PC-3 (cell line): Measurements from ENCODE around the gene KCNQ1. TPM values are rescaled to one million over a fixed set of nuclear protein-coding genes. Genes with fewer than 3 reads are reported as not detected.

Experiments used
- ATAC-seq: fragments of 200-7000 bp; cut with Tn5 transposase; 2 replicates; pipeline ENCODE4 v1.9.1; 2020; ENCODE audit warnings: mild to moderate bottlenecking, moderate library complexity
- BruUV-seq: library from RNA; stranded (reverse); fragments of 400-500 nt; replicated peaks from 2 replicates; lab custom pipeline; 2021; lab: Mats Ljungman, UMichigan
- CTCF ChIA-PET: fragments of 300-600 bp; sonication (Branson Sonifier 250); formaldehyde crosslinking; loops from one replicate; lab custom pipeline; 2022; ENCODE audit warnings: antibody characterized with exemption; lab: Charles Lee
- POLR2A ChIA-PET: fragments of 300-600 bp; sonication (Branson Sonifier 250); formaldehyde crosslinking; loops from one replicate; lab custom pipeline; 2022; ENCODE audit warnings: antibody characterized with exemption; ENCODE audit not compliant: unreplicated experiment; lab: Charles Lee
- DNase-seq: peaks from one replicate; pipeline ENCODE4 v3.0.0-alpha.2; 2015
- H2AFZ ChIP-seq: fragments of 300-600 bp; sonication (generic); 2 replicates; pipeline ENCODE4 v1.6.0; 2016; ENCODE audit warnings: antibody characterized with exemption, low read length
- H3F3A ChIP-seq: fragments of 300-600 bp; sonication (generic); one replicate; pipeline ENCODE4 v1.6.0; 2017; ENCODE audit warnings: antibody characterized with exemption, low read length, control low read depth, mild to moderate bottlenecking; ENCODE audit not compliant: unreplicated experiment
- H3K27ac ChIP-seq: fragments of 300-600 bp; sonication (generic); 2 replicates; pipeline ENCODE4 v1.5.1; 2016; ENCODE audit warnings: mild to moderate bottlenecking, low read length
- H3K27me3 ChIP-seq: fragments of 300-600 bp; sonication (generic); 2 replicates; pipeline ENCODE4 v1.6.1; 2016; ENCODE audit warnings: low read length, mixed read lengths
- H3K36me3 ChIP-seq: fragments of 300-600 bp; sonication (generic); 2 replicates; pipeline ENCODE4 v1.6.1; 2016; ENCODE audit warnings: low read depth, mixed run types, low read length, mixed read lengths
- H3K4me1 ChIP-seq: fragments of 300-600 bp; sonication (generic); 2 replicates; pipeline ENCODE4 v1.5.1; 2016; ENCODE audit warnings: low read length; ENCODE audit not compliant: insufficient read depth
- H3K4me2 ChIP-seq: fragments of 300-600 bp; sonication (generic); 2 replicates; pipeline ENCODE4 v1.6.0; 2016; ENCODE audit warnings: low read length
- H3K4me3 ChIP-seq: fragments of 300-600 bp; sonication (generic); 2 replicates; pipeline ENCODE4 v1.5.1; 2016; ENCODE audit warnings: mild to moderate bottlenecking, low read length, mixed read lengths
- H3K79me2 ChIP-seq: fragments of 300-600 bp; sonication (generic); 2 replicates; pipeline ENCODE4 v1.6.1; 2017; ENCODE audit warnings: low read length, mixed read lengths
- H3K9ac ChIP-seq: fragments of 300-600 bp; sonication (generic); 2 replicates; pipeline ENCODE4 v1.6.0; 2016; ENCODE audit warnings: mild to moderate bottlenecking, low read length
- H3K9me2 ChIP-seq: fragments of 300-600 bp; sonication (generic); replicated peaks from 2 replicates; pipeline ENCODE4 v1.6.1; 2016; ENCODE audit warnings: mixed run types, low read length, mixed read lengths
- H3K9me3 ChIP-seq: fragments of 300-600 bp; sonication (generic); 2 replicates; pipeline ENCODE4 v1.6.1; 2016; ENCODE audit warnings: low read length, mixed read lengths
- H4K20me1 ChIP-seq: fragments of 300-600 bp; sonication (generic); 2 replicates; pipeline ENCODE4 v1.6.1; 2016; ENCODE audit warnings: low read length, mixed read lengths
- EZH2 ChIP-seq: fragments of 300-600 bp; sonication (generic); IDR thresholded peaks from one replicate; pipeline ENCODE4 v1.6.1; 2017; ENCODE audit warnings: antibody characterized with exemption, mild to moderate bottlenecking, low read length; ENCODE audit not compliant: unreplicated experiment
- EZH2phosphoT487 ChIP-seq: fragments of 300-600 bp; sonication (generic); IDR thresholded peaks from 2 replicates; pipeline ENCODE4 v1.6.1; 2018; ENCODE audit warnings: mild to moderate bottlenecking, antibody characterized with exemption, low read length, borderline replicate concordance
- intact Hi-C: fragments of 100-400 bp; cut with micrococcal nuclease; formaldehyde crosslinking; loops from 2 replicates; pipeline ENCODE4 v1.9.0; 2023
- total RNA-seq: library from RNA; depleted of rRNA; stranded (reverse); fragments of >200 nt; gene quantifications from 2 replicates; pipeline ENCODE4 v1.2.3, GENCODE V29; 2014
- TF ChIP-seq, protein P1 (sequence below): fragments of 300-600 bp; sonication (generic); conservative IDR thresholded peaks from 2 replicates; pipeline ENCODE4 v1.5.1; 2017; ENCODE audit warnings: antibody characterized with exemption, low read depth, mild to moderate bottlenecking, low read length

Gene KCNQ1
- total RNA-seq, 1 experiment from 2014 or later = 0.40 TPM

- no peaks in the 10 kb centered on the region for H3F3A ChIP-seq
- ChIA-PET CTCF (no interaction called here), POLR2A (interaction anchor here (0.6 kb wide), 1 partner anchor 59 kb away, joined by 7 read pairs; no protein-coding TSS in a partner anchor)
- H3K79me2 ChIP-seq = peaks cover 37% of the 10 kb centered on the region
- no peak overlapping the region for H3K4me2 ChIP-seq
- H3K27me3 ChIP-seq = no peaks in the 10 kb centered on the region
- H3K9ac ChIP-seq = no peak overlapping the region
- H3K36me3 ChIP-seq = no peaks in the 10 kb centered on the region
- H3K9me2 ChIP-seq = no peaks in the 10 kb centered on the region
- no peaks in the 10 kb centered on the region for H3K9me3 ChIP-seq
- TF ChIP-seq, protein P1, sequence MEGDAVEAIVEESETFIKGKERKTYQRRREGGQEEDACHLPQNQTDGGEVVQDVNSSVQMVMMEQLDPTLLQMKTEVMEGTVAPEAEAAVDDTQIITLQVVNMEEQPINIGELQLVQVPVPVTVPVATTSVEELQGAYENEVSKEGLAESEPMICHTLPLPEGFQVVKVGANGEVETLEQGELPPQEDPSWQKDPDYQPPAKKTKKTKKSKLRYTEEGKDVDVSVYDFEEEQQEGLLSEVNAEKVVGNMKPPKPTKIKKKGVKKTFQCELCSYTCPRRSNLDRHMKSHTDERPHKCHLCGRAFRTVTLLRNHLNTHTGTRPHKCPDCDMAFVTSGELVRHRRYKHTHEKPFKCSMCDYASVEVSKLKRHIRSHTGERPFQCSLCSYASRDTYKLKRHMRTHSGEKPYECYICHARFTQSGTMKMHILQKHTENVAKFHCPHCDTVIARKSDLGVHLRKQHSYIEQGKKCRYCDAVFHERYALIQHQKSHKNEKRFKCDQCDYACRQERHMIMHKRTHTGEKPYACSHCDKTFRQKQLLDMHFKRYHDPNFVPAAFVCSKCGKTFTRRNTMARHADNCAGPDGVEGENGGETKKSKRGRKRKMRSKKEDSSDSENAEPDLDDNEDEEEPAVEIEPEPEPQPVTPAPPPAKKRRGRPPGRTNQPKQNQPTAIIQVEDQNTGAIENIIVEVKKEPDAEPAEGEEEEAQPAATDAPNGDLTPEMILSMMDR = no peak
- TF ChIP-seq EZH2 = no peak
- TF ChIP-seq EZH2phosphoT487 = no peak
- ATAC-seq (no peak), DNase-seq (no peak)
- intact Hi-C loops = no loop called here
- H3K4me3 ChIP-seq = no peak overlapping the region
- BruUV-seq = no TSS peak
- H3K27ac ChIP-seq = no peak overlapping the region
- no peaks in the 10 kb centered on the region for H3K4me1 ChIP-seq
- no peak overlapping the region for H2AFZ ChIP-seq
- 0 out of 2 replicates have a peak, but pooled peaks cover 17% of the 10 kb centered on the region for H4K20me1 ChIP-seq
Measured at GRCh38 chr11:2678396-2678795, 233.6 kb downstream of the KCNQ1 start.

- Histone ChIP-seq H3K27me3 (no peaks in the 10 kb centered on the region), H3K4me3 (no peak overlapping the region), H2AFZ (no peak overlapping the region), H3K36me3 (no peaks in the 10 kb centered on the region), H3K9me3 (no peaks in the 10 kb centered on the region), H3K27ac (no peak overlapping the region), H3K4me2 (no peak overlapping the region), H3K79me2 (peaks cover 42% of the 10 kb centered on the region), H4K20me1 (0 out of 2 replicates have a peak, but pooled peaks cover 17% of the 10 kb centered on the region), H3K4me1 (no peaks in the 10 kb centered on the region), H3K9ac (no peak overlapping the region), H3K9me2 (no peaks in the 10 kb centered on the region), H3F3A (no peaks in the 10 kb centered on the region)
- TF ChIP-seq EZH2phosphoT487 = no peak
- no peak for TF ChIP-seq EZH2
- TF ChIP-seq, protein P1 = no peak
- no TSS peak for BruUV-seq
- intact Hi-C loops = no loop called here
- ChIA-PET CTCF (no interaction called here), POLR2A (no interaction called here)
- ATAC-seq (no peak), DNase-seq (no peak)
Measured at GRCh38 chr11:2679011-2679676, 234.3 kb downstream of the KCNQ1 start.
